Prostate gland (tissue), 2 donors: Measurements from ENCODE around the gene SMPD1.

Source experiments
- POLR2A ChIP-seq: fragments of 450-650 bp; IDR thresholded peaks from one replicate; pipeline ENCODE4 v1.6.1; 2016; ENCODE audit warnings: antibody characterized with exemption, mild to moderate bottlenecking
- POLR2AphosphoS5 ChIP-seq: sonication (generic); formaldehyde crosslinking; IDR thresholded peaks from one replicate; pipeline ENCODE4 v1.6.1; 2017; ENCODE audit warnings: antibody characterized with exemption
- TF ChIP-seq, protein P1 (sequence below), 4 experiments: fragments of 200-600 bp in 2 of 4; fragments of 450-650 bp in 2 of 4; sonication (generic) in 2 of 4; IDR thresholded peaks; 1 replicate in 3 of 4; 2 replicates in 1 of 4; pipeline ENCODE4 v1.5.1; 2016 to 2019; ENCODE audit warnings: antibody characterized with exemption in 4 of 4, mild to moderate bottlenecking in 2 of 4, moderate library complexity in 2 of 4

DNA sequence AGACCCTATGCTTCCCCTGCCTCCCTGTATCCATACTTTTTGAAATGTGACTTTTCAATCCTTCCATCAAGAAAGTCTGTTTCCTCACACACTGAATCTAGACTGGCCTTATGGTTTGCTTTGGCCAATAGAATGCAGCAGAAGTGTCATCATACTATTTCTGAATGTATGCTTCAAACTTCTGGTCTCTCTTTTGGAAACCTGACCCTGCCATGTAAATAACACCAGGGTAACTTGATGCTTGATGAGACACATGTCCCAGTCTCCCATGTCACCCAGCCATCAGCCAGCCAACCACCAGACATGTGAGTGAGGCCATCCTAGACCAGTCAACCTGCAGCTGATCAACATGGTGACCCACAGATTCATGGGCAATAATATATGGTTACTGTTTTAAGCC is 40.2 kb upstream of the SMPD1 start:
- TF ChIP-seq, protein P1, sequence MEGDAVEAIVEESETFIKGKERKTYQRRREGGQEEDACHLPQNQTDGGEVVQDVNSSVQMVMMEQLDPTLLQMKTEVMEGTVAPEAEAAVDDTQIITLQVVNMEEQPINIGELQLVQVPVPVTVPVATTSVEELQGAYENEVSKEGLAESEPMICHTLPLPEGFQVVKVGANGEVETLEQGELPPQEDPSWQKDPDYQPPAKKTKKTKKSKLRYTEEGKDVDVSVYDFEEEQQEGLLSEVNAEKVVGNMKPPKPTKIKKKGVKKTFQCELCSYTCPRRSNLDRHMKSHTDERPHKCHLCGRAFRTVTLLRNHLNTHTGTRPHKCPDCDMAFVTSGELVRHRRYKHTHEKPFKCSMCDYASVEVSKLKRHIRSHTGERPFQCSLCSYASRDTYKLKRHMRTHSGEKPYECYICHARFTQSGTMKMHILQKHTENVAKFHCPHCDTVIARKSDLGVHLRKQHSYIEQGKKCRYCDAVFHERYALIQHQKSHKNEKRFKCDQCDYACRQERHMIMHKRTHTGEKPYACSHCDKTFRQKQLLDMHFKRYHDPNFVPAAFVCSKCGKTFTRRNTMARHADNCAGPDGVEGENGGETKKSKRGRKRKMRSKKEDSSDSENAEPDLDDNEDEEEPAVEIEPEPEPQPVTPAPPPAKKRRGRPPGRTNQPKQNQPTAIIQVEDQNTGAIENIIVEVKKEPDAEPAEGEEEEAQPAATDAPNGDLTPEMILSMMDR (IDR thresholded peaks at IDR 0.05), result no peak
- TF ChIP-seq POLR2A, result no peak
- TF ChIP-seq POLR2AphosphoS5, result no peak
